ENCODE data around the gene CSNK1G1.

Gene CSNK1G1

GRCh38 chr15:64237677-64238076 lies 118.3 kb downstream of the CSNK1G1 start:
- Histone ChIP-seq H3K4me3 (ENCODE audit: low read depth, low read length) (no peak overlapping the region), H3K36me3 (replicated peaks) (no peaks in the 10 kb centered on the region), H3K27me3 (replicated peaks) (no peaks in the 10 kb centered on the region), H3K27ac (no peak overlapping the region)
- TF ChIP-seq CTCF (IDR thresholded peaks at IDR 0.05; ENCODE audit: low read depth, low read length, missing control alignments), result no peak
- DNase-seq, result no peak
- in situ Hi-C loops (cut with HindIII; ENCODE audit: low pct_ligation_motif_present, low sequenced_read_pairs), result no loop called here

DNA sequence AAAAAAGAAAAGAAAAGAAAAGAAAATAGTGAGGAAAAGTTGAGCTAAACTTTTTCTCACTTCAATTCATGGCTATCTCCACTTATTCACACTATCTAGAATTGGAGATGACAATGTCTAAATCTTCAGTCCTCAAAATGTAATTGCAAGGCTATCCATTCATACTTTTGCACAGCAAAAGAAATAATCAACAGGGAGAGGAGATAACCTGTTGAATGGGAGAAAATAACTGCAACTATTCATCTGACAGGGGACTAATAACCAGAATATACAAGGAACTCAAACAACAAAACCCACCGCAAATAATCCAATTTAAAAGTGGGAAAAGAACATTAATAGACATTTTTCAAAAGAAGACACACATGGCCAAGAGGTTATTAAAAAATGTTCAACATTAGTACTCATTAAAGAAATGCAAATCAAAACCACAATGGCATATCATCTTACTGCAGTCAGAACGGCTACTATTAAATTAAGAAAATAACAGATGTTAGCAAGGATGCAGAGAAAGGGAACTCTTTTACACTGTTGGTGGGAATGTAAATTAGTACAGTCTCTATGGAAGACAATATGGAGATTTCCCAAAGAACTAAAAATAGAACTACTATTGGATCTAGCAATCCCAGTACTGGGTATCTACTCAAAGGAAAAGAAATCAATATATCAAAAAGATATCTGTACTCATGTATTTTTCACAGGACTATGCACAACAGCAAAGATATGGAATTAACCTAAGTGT lies 119.6 kb downstream of the CSNK1G1 start:
- no peak overlapping the region for H3K27ac ChIP-seq
- no peak for TF ChIP-seq CTCF (IDR thresholded peaks at IDR 0.05; ENCODE audit: low read depth, low read length, missing control alignments)

DNA sequence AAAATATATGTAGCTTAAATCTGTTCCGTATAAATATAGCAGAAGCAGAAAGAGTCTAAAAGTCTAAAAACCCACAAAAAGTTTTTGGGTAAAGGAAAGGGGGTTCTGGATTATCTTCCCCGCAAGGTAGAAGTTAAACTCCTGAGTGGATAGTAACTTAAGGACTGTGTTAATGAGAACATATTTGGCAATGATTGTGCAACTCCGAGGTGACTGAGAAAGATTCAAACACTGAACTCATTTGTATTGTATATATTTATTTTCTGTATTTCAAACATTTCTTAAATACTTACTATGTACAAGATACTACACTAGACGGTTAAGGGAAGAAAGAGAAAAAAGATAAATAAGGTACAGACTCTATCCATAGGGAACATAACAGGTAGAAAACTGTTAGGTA lies 120.4 kb downstream of the CSNK1G1 start:
- no peak for TF ChIP-seq CTCF (IDR thresholded peaks at IDR 0.05; ENCODE audit: low read depth, low read length, missing control alignments)
- no peaks in the 10 kb centered on the region for H3K36me3 ChIP-seq (replicated peaks)
- no peak for DNase-seq
- H3K27ac ChIP-seq, result no peak overlapping the region
- in situ Hi-C loops (cut with HindIII; ENCODE audit: low pct_ligation_motif_present, low sequenced_read_pairs), result no loop called here
- H3K4me3 ChIP-seq (ENCODE audit: low read depth, low read length), result no peak overlapping the region
- no peaks in the 10 kb centered on the region for H3K27me3 ChIP-seq (replicated peaks)

More for the DNA sequence above, 119.6 kb downstream of the CSNK1G1 start:
- DNase-seq, result no peak
- no peaks in the 10 kb centered on the region for H3K27me3 ChIP-seq (replicated peaks)
- in situ Hi-C loops (cut with HindIII; ENCODE audit: low pct_ligation_motif_present, low sequenced_read_pairs), result no loop called here
- no peaks in the 10 kb centered on the region for H3K36me3 ChIP-seq (replicated peaks)
- H3K4me3 ChIP-seq (ENCODE audit: low read depth, low read length), result no peak overlapping the region

GRCh38 chr15:64233299-64233698 lies 122.7 kb downstream of the CSNK1G1 start:
- Histone ChIP-seq H3K27me3 (replicated peaks) (no peaks in the 10 kb centered on the region), H3K27ac (no peak overlapping the region), H3K4me3 (ENCODE audit: low read depth, low read length) (no peak overlapping the region), H3K36me3 (replicated peaks) (no peaks in the 10 kb centered on the region)
- in situ Hi-C loops (cut with HindIII; ENCODE audit: low pct_ligation_motif_present, low sequenced_read_pairs), result no loop called here
- DNase-seq, result no peak
- TF ChIP-seq CTCF (IDR thresholded peaks at IDR 0.05; ENCODE audit: low read depth, low read length, missing control alignments), result no peak

DNA sequence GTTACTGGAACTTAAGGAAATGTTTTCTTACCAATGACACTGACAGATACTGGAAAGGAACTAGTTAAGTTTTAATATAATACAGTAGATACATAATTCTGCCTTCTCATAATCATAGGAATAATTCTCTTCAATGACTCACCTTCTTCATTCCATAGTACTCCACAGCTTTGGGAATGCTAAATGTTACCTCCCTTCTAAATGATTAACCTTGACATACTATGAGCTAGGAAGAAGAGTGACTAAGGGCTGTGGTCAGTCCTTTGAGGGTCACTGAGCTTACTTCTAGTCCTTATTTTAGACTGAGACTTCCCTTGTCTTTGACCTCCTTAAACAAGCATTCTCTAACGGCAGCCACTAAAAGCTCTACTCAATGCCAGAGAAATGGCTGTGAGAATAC lies 123.6 kb downstream of the CSNK1G1 start:
- DNase-seq, result peak; percentile 56
- in situ Hi-C loops (cut with HindIII; ENCODE audit: low pct_ligation_motif_present, low sequenced_read_pairs), result no loop called here
- no peak overlapping the region for H3K4me3 ChIP-seq (ENCODE audit: low read depth, low read length)
- no peak for TF ChIP-seq CTCF (IDR thresholded peaks at IDR 0.05; ENCODE audit: low read depth, low read length, missing control alignments)
- H3K27me3 ChIP-seq (replicated peaks), result no peaks in the 10 kb centered on the region
- no peaks in the 10 kb centered on the region for H3K36me3 ChIP-seq (replicated peaks)
- no peak overlapping the region for H3K27ac ChIP-seq
